ENCODE data around the gene KIF3A.
A peak's percentile ranks its signal among the peaks of the same experiment; 100 is the strongest.

Gene KIF3A

GRCh38 chr5:132658381-132659302 is 78.7 kb downstream of the KIF3A start:
- Histone ChIP-seq H3K4me1 (no peaks in the 10 kb centered on the region), H3K9me3 (ENCODE audit: control insufficient read depth, low read length) (no peaks in the 10 kb centered on the region), H3K4me2 (ENCODE audit: low read length) (no peak overlapping the region), H3K36me3 (ENCODE audit: control insufficient read depth, insufficient read depth, low read length) (no peaks in the 10 kb centered on the region), H3K9ac (no peak overlapping the region), H3K27ac (no peak overlapping the region), H3K4me3 (ENCODE audit: low read depth, low read length) (no peak overlapping the region), H2AFZ (no peak overlapping the region), H3K79me2 (no peaks in the 10 kb centered on the region), H3K27me3 (ENCODE audit: control insufficient read depth, insufficient read depth, low read length) (no peaks in the 10 kb centered on the region)
- TF ChIP-seq CTCF (IDR thresholded peaks at IDR 0.05): no peak

GRCh38 chr5:132657676-132658380 is 79.5 kb downstream of the KIF3A start, which contains the start of gene IL13:
TSS of gene IL13 (plus strand) at chr5:132658173. CDS start at chr5:132658187, 14 bp downstream.
- Histone ChIP-seq H3K27me3 (ENCODE audit: control insufficient read depth, insufficient read depth, low read length) (no peaks in the 10 kb centered on the region), H3K9me3 (ENCODE audit: control insufficient read depth, low read length) (no peaks in the 10 kb centered on the region)

GRCh38 chr5:132656774-132657355 is 80.5 kb downstream of the KIF3A start:
- Histone ChIP-seq H3K27ac (no peak overlapping the region), H3K36me3 (ENCODE audit: control insufficient read depth, insufficient read depth, low read length) (no peaks in the 10 kb centered on the region), H3K4me2 (ENCODE audit: low read length) (no peak overlapping the region), H3K4me1 (no peaks in the 10 kb centered on the region), H3K27me3 (ENCODE audit: control insufficient read depth, insufficient read depth, low read length) (no peaks in the 10 kb centered on the region), H2AFZ (peak overlapping the region; percentile 51), H3K79me2 (no peaks in the 10 kb centered on the region), H3K9ac (no peak overlapping the region), H3K4me3 (ENCODE audit: low read depth, low read length) (no peak overlapping the region), H3K9me3 (ENCODE audit: control insufficient read depth, low read length) (no peaks in the 10 kb centered on the region)
- no peak for TF ChIP-seq CTCF (IDR thresholded peaks at IDR 0.05)

More at GRCh38 chr5:132657676-132658380, 79.5 kb downstream of the KIF3A start, which contains the start of gene IL13:
- Histone ChIP-seq H3K27ac (no peak within 1 kb of the TSS), H3K4me1 (no peaks in the 10 kb centered on the region), H2AFZ (no peak within 1 kb of the TSS), H3K9ac (no peak within 1 kb of the TSS), H3K36me3 (ENCODE audit: control insufficient read depth, insufficient read depth, low read length) (no peaks in the 10 kb centered on the region), H3K4me3 (ENCODE audit: low read depth, low read length) (no peak within 1 kb of the TSS), H3K4me2 (ENCODE audit: low read length) (no peak within 1 kb of the TSS), H3K79me2 (no peaks in the 10 kb centered on the region)
- TF ChIP-seq CTCF (IDR thresholded peaks at IDR 0.05): no peak

GRCh38 chr5:132655821-132656773 is 81.2 kb downstream of the KIF3A start:
- no peak overlapping the region for H3K27ac ChIP-seq
- peak overlapping the region; percentile 65 for H3K4me2 ChIP-seq (ENCODE audit: low read length)
- H3K27me3 ChIP-seq (ENCODE audit: control insufficient read depth, insufficient read depth, low read length): no peaks in the 10 kb centered on the region

More at GRCh38 chr5:132655821-132656773, 81.2 kb downstream of the KIF3A start:
- TF ChIP-seq CTCF (IDR thresholded peaks at IDR 0.05): peak; percentile 14
- Histone ChIP-seq H3K4me3 (ENCODE audit: low read depth, low read length) (peak overlapping the region; percentile 33), H3K79me2 (no peaks in the 10 kb centered on the region), H3K4me1 (no peaks in the 10 kb centered on the region), H3K9me3 (ENCODE audit: control insufficient read depth, low read length) (no peaks in the 10 kb centered on the region), H3K9ac (no peak overlapping the region), H3K36me3 (ENCODE audit: control insufficient read depth, insufficient read depth, low read length) (no peaks in the 10 kb centered on the region), H2AFZ (peak overlapping the region; percentile 65)

All from parathyroid adenoma (tissue), 2 donors.